ENCODE data around the gene BMF.

The BMF gene

GRCh38 chr15:40048211-40048792 lies 60.4 kb downstream of the BMF start:
- no peak for DNase-seq (ENCODE audit: low read depth, low spot score)

DNA sequence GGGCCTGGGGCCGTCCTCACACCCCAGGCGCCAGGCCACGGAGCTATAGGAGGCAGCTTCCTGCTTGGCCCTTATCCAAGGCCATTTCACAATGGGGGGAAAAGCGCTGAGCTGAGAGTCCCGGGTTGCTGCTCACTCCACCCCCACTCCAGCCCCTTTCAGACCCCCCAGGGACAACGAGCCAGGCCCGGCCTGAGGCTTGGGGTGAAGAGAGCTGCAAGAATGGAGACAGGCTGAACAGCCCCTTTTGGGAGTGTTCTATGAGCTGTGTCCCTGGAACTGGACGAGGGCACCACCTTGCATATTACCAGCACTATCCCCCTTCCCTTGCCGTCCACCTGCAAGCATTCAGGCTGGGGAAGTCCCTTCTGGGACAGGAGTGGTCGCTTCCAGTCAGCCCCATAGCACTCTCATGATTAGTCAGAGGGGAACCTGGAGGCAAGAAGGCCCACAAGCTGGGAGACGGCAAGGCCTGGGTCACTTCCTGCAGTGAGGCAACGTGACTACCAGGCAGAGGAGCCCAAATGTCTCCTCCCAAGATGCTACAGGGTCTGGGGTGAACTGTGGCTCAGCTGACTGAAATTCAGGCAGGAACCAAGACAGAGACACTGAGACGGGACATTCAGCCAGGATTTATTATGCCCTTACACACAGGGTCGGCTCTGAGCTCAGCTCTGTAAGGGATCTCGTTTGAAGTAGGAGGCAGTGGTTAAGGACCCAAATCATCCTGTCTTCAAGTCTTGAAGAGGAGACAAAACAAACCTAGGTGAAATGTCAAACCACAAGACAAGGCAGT lies 61.1 kb downstream of the BMF start:
- DNase-seq (ENCODE audit: low read depth, low spot score): peak; percentile 41

DNA sequence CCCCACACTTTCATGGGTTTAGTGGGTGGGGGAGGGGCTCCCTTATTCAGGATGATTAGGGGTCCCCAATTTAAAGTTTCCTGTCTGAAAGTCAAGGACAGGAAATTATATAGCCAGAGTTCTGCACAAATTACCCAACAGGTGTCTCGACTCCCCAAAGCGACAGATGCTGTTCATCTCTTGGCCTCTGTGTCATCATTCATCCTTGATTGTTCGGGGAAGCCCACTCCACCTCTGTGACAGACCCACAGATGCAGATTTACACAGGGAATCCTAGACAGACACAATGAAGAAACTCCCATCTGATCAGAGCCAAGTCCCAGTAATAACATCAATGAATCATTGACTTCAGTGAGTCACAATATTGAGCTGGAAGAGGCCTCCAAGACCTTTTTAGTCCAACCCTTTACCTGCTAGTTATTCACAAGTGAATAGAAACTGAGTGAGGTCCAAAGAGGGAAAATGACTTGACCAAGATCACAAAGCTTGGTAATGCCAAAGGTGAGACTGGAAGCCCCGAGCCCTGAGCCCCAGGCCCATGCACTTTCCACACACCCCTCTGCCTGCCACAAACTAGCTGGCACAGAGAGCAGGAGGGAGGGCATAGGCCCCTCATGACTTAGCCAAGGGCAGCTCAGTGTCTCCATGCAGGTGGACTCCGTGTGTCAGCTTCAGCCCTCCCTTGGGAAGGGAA lies 61.8 kb downstream of the BMF start:
- DNase-seq (ENCODE audit: low read depth, low spot score): no peak

GRCh38 chr15:40045572-40046217 lies 63.0 kb downstream of the BMF start:
- peak; percentile 80 for DNase-seq (ENCODE audit: low read depth, low spot score)

DNA sequence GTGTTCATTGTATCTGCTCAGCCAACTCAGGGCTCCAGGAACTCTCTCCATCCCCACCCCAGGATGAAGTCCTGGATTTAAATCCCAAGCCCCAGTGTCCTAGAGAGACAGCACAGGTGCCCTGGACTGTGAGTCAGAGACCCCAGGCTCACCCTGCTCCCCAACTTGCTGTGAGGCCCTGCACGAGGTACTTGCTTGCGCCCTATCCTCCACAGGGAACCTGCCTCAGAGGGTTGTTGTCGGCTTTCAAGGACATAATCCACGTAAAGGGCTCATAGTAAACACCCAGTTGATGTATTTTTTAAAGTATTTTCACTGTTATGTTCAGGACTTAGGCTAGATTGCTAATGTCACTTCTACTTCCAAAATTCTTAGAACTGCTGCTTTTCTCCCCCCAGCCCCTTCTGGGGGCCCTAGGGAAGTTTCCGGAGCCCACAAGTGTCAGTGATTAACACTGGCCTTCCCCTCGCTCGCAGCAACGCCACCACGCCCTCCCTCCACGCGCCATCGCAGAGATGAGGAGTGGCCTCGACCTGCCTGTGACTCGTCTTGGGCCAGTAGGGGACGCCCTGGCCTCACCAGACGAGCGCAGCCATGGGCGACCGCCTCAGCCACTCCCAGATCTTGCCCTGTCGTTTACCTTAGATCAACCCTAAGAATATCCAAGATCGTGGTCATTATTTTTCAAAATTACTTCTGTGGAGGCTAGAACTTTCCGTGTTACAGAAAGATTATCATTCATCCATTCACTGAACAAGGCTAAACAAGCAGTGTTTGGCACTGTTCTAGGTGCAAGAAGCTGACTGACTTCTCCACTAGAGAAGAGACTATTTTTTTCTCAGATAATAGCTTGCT lies 63.7 kb downstream of the BMF start:
- DNase-seq (ENCODE audit: low read depth, low spot score): peak; percentile 87

GRCh38 chr15:40043927-40044716 lies 64.6 kb downstream of the BMF start:
- peak; percentile 40 for DNase-seq (ENCODE audit: low read depth, low spot score)

- no peak for DNase-seq (ENCODE audit: low read depth, low spot score)
These were observed 65.8 kb downstream of the BMF start for GRCh38 chr15:40042791-40043320.

DNA sequence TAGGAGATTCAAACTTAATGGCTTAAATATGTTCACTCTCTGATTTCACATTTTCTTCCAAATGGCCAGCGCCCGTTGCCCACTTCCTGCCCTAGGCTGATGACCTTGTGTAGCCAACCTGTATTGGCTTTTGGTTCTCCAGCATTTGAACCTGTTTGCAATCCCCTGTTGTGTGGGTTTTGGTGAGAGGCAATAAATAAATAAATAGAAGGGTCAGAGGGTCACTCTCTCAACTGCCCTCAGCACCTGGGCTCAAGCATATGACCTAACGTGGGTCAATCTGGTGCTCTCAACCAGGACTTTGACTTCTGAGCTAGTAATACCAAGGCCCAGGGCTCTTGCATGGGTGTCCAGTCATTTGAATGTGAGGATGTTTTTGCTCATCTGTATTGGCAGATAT lies 67.9 kb downstream of the BMF start:
- no peak for DNase-seq (ENCODE audit: low read depth, low spot score)

DNA sequence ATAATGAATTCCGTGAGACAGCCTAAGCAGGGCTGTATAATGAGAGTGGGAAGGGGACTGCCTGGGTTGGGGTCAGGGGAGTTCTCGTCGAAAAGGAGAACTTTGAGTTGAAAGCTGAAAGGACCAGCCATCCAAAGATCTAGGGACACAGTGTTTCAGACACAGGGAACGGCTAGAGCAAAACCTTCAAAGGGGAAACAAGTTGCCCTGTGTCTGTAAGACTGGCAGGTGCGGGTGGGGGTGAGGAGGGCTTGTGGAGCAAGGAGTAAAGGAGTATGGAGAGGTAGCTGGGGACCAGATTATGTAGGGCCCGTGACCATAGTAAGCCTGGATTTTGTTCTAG lies 68.4 kb downstream of the BMF start:
- DNase-seq (ENCODE audit: low read depth, low spot score): no peak

GRCh38 chr15:40038638-40039543 lies 69.8 kb downstream of the BMF start, which contains the start of gene SRP14:
TSS of gene SRP14 (minus strand) at chr15:40039181. CDS start at chr15:40039116, 65 bp downstream.
- DNase-seq (ENCODE audit: low read depth, low spot score): peak; percentile 98

DNA sequence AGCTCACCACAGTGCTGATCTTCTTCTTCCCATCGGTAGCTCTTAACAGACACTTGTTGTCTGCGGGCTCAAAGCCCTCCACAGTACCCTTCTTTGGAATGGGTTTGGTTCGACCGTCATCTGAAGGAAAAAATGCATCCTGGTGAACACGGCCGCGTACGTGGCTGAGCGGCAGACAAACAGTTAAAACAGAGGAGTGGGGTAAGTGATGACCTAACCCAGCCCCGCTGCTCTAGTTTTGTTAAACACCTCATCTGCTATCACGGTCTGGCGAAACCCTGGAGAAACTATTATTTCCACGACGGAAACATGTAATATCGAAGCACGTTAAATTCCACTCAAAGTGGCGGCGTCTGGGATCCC lies 70.4 kb downstream of the BMF start:
- DNase-seq (ENCODE audit: low read depth, low spot score): peak; percentile 54
